Glomerular visceral epithelial cell (primary cell): ENCODE measurements around the gene TMEM87A.
"Not testable (repeated sequence)": the region's sequence is repeated elsewhere in the genome, so short reads cannot be mapped to it uniquely, and the experiment has no call there.

Source experiments
- DNase-seq: peaks from one replicate; pipeline ENCODE4 v3.0.0-alpha.2; 2016; ENCODE audit errors: extremely low spot score

TMEM87A gene

DNA sequence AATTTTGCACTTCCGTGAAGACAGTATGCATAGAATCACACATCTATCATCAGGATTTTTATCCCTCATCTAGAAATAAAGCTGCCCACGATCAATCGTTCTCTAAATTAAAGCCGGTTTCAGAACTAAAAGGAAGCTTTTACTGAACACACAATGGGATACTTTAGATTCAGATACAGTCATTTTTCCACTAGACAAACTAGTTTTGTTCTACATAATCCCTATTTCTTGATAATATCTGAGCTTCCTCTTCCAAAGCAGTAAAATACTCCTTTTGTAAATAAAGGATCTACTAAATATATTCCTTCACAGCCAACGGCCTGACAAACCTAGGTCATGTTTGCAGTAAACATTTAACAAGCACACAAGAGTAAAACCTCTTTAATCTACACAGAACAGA is 2.2 kb downstream of the TMEM87A start:
- DNase-seq, result no peak

DNA sequence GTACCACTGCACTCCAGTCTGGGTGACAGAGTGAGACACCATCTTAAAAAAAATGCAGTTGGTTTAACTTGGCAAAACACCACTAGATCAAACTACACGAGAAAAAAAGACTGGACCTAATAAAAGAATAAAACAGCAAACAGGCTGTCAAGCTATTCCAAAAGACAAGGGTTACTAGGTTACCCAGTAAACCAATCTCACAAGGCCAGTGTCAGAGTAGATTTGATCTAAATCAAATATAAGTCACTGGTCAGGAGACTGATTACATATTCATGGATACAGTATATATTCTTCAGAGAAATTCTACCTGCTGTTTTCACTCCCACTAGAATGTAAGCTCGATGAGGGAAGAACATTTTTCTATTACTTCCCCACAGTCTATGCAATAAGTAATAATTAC is 2.7 kb downstream of the TMEM87A start:
- no peak for DNase-seq

GRCh38 chr15:42267286-42267685 is 5.9 kb downstream of the TMEM87A start:
- no peak for DNase-seq

DNA sequence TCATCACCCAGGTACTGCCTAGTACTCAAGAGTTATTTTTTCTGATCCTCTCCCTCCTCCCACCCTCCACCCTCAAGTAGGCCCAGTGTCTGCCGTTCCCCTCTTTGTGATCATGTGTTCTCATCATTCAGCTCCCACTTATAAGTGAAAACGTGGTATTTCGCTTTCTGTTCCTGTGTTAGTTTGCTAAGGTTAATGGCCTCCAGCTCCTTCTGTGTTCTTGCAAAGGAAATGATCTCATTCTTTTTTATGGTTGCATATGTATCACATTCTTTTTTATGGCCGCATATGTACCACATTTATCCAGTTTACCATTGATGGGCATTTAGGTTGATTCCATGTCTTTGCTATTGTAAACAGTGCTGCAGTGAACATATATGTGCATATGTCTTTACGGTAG is 8.4 kb downstream of the TMEM87A start:
- DNase-seq, result no peak

DNA sequence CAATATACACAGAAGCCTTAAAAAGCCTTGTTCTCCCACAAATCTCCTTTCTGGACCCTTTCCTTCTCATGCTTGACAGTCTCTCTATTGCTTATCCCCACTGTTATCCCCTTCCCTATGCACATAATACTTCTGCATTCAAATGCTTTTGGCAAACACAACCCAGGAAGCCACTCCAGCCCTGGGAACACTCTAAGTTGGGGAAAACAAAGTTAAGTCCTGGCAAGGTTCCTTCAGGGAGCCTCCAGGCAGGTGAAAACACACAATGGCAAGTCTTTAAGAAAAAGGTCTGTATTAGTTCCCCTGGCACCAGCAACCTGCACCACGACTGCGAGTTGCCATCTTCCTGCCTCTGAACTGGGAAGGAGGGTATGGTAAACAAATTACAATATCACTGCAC is 19.9 kb downstream of the TMEM87A start:
- DNase-seq, result no peak

DNA sequence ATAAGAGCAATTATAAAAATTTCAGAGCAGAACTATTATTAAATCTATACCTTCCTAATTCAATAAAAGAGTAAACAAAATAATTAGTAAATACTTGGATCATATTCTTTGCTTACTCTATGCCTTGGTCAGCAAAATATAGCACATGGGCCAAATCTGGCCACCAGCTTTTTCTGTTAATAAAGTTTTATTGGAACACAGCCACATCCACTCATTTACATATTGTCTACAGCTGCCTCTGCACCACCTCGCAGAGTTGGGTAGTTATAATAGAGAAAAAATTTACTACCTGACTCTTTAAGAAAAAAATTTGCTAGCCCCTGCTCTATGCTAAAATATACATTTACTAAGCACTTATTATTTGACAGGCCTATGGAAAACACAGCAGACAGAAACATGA is 32.4 kb downstream of the TMEM87A start:
- DNase-seq, result no peak

DNA sequence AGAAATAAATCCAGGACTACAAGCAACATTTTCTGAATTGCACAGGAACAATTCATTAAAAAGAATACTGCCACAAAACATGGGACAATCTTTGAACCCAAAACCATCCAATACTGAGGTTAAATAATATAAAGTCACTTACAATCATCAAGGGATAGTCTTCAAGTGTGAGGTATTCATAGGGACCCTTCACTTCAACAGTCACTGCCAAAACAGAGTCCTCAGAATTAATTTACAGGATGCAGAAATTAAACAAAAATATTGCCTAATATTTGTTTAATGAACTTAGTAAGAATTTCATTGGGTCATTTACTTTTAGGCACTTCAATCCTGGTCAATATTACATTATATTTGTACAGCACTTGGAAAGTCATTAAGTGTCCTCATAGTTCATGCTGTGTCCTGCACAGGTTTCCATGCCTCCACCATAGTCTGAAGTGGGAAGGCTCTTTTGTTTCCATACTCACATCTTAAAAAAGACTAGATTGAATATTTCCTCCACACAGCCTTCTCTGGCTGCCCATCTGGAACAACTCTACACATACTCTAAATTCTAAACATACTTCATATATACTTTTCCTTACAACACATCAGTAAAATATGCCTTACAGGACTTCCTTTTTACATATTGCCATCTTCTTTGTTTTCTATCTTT is 33.6 kb downstream of the TMEM87A start:
- peak; percentile 2 for DNase-seq

DNA sequence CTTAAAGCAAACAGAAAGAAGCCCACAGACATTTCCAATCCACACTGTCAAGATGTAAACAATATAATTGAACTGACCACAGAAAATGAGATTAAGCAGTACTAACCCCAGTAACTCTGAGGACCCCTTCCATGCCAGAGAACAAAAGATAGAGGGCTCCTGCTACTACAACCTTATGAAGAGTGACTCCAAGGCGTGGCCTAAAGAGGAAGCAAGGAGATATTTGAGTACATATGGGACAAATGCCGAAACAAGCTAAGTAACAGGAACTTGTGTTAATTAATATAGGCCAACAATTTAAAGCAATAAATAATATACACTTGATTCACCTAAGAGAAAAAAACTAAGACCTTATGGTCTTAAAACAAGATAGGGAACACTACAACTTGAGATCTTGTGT is 40.1 kb downstream of the TMEM87A start:
- no peak for DNase-seq

GRCh38 chr15:42232606-42233005 is 40.6 kb downstream of the TMEM87A start:
- no peak for DNase-seq

- no peak for DNase-seq
Measured at GRCh38 chr15:42231088-42231487, 42.1 kb downstream of the TMEM87A start.

GRCh38 chr15:42228981-42229380 is 44.3 kb downstream of the TMEM87A start:
- DNase-seq, result not testable (repeated sequence)

DNA sequence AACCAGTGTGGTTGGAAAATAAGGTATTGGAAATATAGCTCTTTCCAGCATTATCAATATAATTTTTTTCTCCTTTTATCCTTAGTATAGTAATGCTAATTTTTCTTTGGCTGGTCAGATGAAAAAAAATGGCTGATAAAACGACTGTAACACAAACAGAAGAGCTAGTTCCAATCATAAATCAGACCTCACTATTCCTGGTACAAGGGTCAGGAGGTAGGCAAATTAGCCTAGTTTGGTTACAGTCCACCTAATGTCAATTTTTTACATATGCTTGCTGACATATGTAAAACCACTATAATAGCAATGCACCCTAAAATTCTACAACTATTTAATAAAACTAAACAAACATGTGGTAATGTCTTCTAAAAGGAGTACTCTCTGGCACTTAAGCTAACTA is 45.2 kb downstream of the TMEM87A start:
- DNase-seq, result no peak

DNA sequence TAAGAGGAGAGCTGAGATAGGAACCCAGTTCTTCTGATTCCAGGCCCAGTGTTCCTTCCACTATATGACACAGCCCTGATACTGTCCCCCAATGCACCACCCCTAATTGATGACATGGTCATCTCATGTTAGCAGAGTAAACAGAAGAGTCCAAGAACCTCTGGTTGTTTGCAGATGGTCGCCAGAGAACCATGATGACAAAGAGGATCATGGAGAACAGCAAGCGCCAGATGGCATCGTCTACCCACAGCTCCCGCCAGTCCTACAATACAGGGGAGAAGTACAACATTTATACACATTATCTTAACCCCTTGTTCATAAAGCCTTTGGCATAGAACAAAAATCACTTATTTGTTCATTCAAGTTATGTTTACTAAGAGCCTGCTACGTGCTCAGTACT is 46.6 kb downstream of the TMEM87A start:
- no peak for DNase-seq

DNA sequence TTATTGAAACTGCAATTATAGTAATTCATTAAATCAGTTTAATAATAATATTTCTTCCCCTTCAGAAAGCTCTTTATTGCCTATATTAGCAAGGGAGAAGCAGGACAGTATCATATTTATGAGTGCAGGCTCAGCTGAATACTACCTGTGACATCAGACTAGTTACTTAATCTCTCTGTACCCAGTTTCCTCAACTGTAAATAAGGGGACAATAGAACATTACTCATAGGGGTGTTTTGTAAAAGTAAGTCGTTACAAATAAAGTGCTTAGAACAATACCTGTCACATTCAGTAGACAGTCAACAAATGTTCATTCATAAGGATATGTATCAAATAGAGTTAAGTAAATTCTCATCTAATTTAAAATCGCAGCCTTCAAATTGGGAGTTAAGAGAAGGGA is 53.0 kb downstream of the TMEM87A start:
- DNase-seq, result no peak

GRCh38 chr15:42218953-42219592 is 54.2 kb downstream of the TMEM87A start:
- no peak for DNase-seq

- DNase-seq, result no peak
Measured at GRCh38 chr15:42217568-42217967, 55.7 kb downstream of the TMEM87A start.

GRCh38 chr15:42215913-42216829 is 57.1 kb downstream of the TMEM87A start:
- no peak for DNase-seq

DNA sequence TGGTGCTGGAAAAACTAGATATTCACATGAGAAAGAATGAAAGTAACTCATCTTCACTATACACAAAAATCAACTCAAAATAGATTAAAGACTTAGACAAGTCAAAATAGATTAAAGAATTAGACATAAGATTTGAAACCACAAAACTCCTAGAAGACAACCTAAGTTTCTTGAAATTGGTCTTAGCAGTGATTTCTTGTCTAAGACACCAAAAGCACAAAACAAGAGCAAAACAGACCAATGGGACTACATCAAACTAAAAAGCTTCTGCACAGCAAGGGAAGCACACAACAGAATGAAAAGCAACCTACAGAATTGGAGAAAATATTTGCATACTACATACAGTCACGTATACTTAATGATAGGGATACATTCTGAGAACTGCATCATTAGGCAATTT is 58.6 kb downstream of the TMEM87A start:
- no peak for DNase-seq

DNA sequence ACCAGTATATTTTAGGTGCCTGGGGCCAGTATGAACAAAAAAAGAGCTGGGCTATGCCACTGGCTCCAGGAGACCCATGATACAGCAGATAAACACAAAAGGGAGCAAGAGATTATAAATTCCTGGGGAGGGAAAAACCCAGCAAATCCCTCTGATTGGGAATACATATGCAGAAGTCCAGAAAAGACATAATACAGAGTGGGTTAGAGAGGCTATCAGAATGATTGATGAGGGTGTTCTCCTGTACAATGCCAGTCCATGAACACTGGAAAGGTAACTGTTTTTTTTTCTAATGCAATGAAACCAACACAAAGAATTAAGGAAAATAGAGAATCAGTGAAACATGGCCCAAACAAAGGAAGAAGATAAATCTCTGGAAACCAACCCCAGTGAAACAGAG is 59.7 kb downstream of the TMEM87A start:
- DNase-seq, result no peak

GRCh38 chr15:42210696-42211095 is 62.5 kb downstream of the TMEM87A start:
- DNase-seq, result no peak

DNA sequence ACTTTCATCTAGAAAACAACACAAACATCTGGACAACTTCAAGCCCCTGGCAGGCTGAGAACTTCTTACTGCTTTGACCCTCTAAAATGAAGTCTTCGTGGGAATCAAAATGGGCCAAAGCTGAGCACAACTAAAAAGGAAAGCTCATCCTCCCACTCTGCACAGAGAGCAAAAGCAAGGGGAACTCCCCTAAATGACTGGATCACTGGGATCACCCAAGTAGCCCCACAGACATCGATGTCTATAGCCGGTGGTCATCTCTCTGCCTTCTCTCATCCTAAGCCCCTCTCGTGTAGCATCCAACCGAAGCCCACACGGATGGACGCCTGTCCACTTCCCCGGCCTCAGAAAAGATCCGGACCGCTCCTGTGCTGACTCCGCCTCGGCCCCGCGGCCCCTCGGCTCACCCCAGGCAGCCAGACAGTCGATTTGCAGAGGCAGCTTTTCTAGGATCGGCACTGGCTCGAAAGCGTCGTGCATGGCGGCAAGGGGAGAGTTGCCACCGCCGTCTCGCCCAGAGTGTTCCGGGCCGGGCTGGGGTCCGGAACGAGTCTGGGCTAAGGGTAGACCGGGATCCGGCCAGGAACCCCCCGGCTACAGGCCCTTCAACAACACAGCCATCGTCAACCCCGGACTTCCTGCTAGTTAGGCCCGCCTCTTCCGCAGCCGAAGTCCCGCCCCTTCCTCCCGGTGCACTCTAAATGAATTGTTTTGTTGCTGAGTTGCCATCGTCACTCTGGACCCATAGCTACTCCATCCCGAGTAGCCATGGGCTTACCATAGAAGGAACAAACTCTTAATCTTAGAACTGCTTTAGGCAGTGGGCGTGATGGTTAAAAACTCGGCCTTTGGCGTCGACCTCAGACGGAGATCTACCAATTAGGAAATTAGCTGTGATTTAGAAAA is 65.3 kb downstream of the TMEM87A start, which contains the start of gene VPS39:
Gene VPS39, minus strand, starts transcription at position 631 of the 906 bp plus-strand sequence. Its CDS starts 151 bp downstream, at position 480.
- DNase-seq, result peak; percentile 84

- no peak for DNase-seq
Measured at GRCh38 chr15:42206406-42206805, 66.8 kb downstream of the TMEM87A start.
